CD4-positive, alpha-beta memory T cell (primary cell): ENCODE data around the gene INPP4A. TPM values are rescaled to one million over a fixed set of nuclear protein-coding genes. Genes with fewer than 3 reads are reported as not detected.

ENCODE experiments used
- CTCF ChIA-PET: fragments of 350-600 bp; sonication (Branson Sonifier 250); formaldehyde crosslinking; loops from one replicate; lab custom pipeline; 2021; ENCODE audit warnings: inconsistent platforms; ENCODE audit not compliant: partially characterized antibody; lab: Charles Lee
- POLR2A ChIA-PET: fragments of 350-600 bp; sonication (Branson Sonifier 250); formaldehyde crosslinking; loops from one replicate; lab custom pipeline; 2021; ENCODE audit not compliant: partially characterized antibody; lab: Charles Lee
- DNase-seq, 5 donors: peaks; one replicate each; pipeline versions ENCODE4 v3.0.0 to v3.0.0-alpha.2; 2020 to 2022; ENCODE audit warnings: mixed read lengths in 1 of 5
- H3K27ac ChIP-seq: one replicate; pipeline ENCODE4 v1.7.0; 2013; ENCODE audit warnings: low read depth, low read length
- H3K27me3 ChIP-seq: 2 replicates; pipeline ENCODE4 v1.7.0; 2013; ENCODE audit warnings: mild to moderate bottlenecking, low read length, moderate library complexity; ENCODE audit not compliant: insufficient read depth
- H3K36me3 ChIP-seq: 2 replicates; pipeline ENCODE4 v1.7.0; 2013; ENCODE audit warnings: mild to moderate bottlenecking, low read length, moderate library complexity; ENCODE audit not compliant: insufficient read depth
- H3K4me1 ChIP-seq: 2 replicates; pipeline ENCODE4 v1.7.0; 2013; ENCODE audit warnings: mild to moderate bottlenecking, low read length, moderate library complexity; ENCODE audit not compliant: insufficient read depth
- H3K4me3 ChIP-seq, 2 donors: one replicate each; pipeline ENCODE4 v1.7.0; 2013; ENCODE audit warnings: low read length in 2 of 2, mild to moderate bottlenecking in 1 of 2
- H3K9me3 ChIP-seq, 2 donors: one replicate each; pipeline ENCODE4 v1.7.0; 2013; ENCODE audit warnings: low read length in 2 of 2, control low read depth in 1 of 2; ENCODE audit not compliant: control insufficient read depth in 1 of 2
- H3K27ac Mint-ChIP-seq, 7 donors: one replicate each; pipeline ENCODE4 v1.8.0; 2020 to 2021; ENCODE audit warnings: mixed read lengths in 7 of 7, mild to moderate bottlenecking in 6 of 7, inconsistent platforms in 3 of 7, moderate library complexity in 3 of 7
- H3K27me3 Mint-ChIP-seq, 2 donors: one replicate each; pipeline ENCODE4 v1.8.0; 2020 to 2021; ENCODE audit warnings: mixed read lengths in 2 of 2
- H3K36me3 Mint-ChIP-seq, 2 donors: one replicate each; pipeline ENCODE4 v1.8.0; 2020 to 2021; ENCODE audit warnings: mixed read lengths in 2 of 2, inconsistent platforms in 1 of 2, mild to moderate bottlenecking in 1 of 2
- H3K4me1 Mint-ChIP-seq, 4 donors: one replicate each; pipeline ENCODE4 v1.8.0; 2020 to 2021; ENCODE audit warnings: mixed read lengths in 4 of 4, mild to moderate bottlenecking in 1 of 4
- H3K4me3 Mint-ChIP-seq, 8 donors: one replicate each; pipeline ENCODE4 v1.8.0; 2020 to 2021; ENCODE audit warnings: mixed read lengths in 8 of 8, mild to moderate bottlenecking in 7 of 8, moderate library complexity in 6 of 8, inconsistent platforms in 3 of 8
- H3K9me3 Mint-ChIP-seq, 8 donors: one replicate each; pipeline ENCODE4 v1.8.0; 2020 to 2021; ENCODE audit warnings: mixed read lengths in 8 of 8, mild to moderate bottlenecking in 5 of 8, inconsistent platforms in 3 of 8, moderate library complexity in 1 of 8
- intact Hi-C: fragments of 100-400 bp; cut with micrococcal nuclease; formaldehyde crosslinking; loops from one replicate; pipeline ENCODE4 v1.15.1; 2023
- polyA plus RNA-seq, 2 donors: library from polyadenylated mRNA; unstranded; fragments of 300-500 nt; fragmentation: Illumina TruSeq; gene quantifications; one replicate each; pipeline ENCODE4 v1.2.3, GENCODE V29; 2021
- total RNA-seq, 2 experiments: library from RNA; stranded (reverse); gene quantifications; one replicate each; pipeline ENCODE4 v1.2.3, GENCODE V29; 2021

Gene INPP4A
- total and polyA plus RNA-seq, 4 experiments from 2014 or later: 30.5 to 133 (median 91.9) TPM

DNA sequence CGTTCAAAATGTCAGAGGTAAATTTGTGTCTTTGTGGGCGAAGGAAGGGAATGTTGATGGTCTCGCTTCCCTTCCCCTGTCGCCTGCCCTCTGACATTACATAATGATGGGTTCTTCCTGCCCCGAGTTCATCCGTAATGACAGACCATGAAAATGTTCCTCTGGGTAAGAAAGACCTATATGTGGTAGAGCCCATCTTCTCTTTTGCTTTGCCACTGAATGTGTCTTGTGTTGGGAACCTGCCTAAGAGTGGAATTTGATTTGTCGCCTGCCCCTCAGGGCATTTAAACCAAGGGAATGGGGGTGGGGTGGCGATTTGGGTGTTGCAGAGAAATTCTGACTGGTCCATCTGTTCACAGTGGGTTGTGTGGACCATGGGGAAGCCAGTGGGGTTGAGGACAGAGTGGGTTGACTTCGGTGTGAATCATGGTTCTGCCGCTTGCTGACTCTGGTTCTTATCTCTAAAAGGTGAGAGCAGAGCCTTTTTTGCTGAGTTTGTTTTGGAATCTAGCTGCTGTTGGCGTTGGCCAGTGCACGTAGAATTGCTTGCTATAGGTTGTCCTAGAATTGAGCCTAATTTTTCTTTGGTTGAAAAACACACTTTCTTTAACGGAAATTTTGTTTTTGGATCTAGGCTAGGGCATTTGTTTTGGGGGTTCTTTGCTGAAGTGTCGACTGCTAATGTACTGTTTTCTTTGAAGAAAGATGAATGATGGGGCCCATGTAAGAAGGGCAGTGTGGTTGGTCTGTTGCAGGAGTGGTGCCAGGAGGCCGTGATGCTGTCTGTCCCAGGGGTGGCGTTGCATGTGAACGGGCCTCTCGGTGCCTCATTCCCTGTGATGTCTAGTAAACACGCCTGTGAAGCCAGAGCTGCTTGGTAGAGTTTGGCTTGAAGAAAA lies 1.3 kb downstream of the INPP4A start:
- ChIA-PET POLR2A (interaction anchor here (0.6 to 13.7 kb wide), 16 partner anchors 11 to 81 kb away, joined by 3 to 338 read pairs (median 4); no protein-coding TSS in a partner anchor), CTCF (interaction anchor here (1.0 to 3.5 kb wide), 20 partner anchors 10 to 123 kb away, joined by 3 to 45 read pairs (median 5); no protein-coding TSS in a partner anchor)
- peak overlapping the region; percentile 84 to 88 for H3K4me3 ChIP-seq
- H3K27me3 ChIP-seq: no peaks in the 10 kb centered on the region
- DNase-seq: peak in 2 of 5 donors; percentile 31 to 57
- H3K4me3 Mint-ChIP-seq: peak overlapping the region; percentile 92 to 99 (median 98)
- no peaks in the 10 kb centered on the region for H3K9me3 ChIP-seq
- no peaks in the 10 kb centered on the region for H3K27me3 Mint-ChIP-seq
- H3K9me3 Mint-ChIP-seq: peaks cover 0 to 2% (median 0%) of the 10 kb centered on the region in 8 donors
- no peaks in the 10 kb centered on the region for H3K36me3 ChIP-seq
- H3K27ac Mint-ChIP-seq: peak overlapping the region; percentile 92 to 99 (median 96)
- peaks cover 57% of the 10 kb centered on the region for H3K4me1 ChIP-seq
- H3K36me3 Mint-ChIP-seq: peaks cover 0 to 13% of the 10 kb centered on the region in 2 donors
- H3K4me1 Mint-ChIP-seq: peaks cover 27 to 62% (median 51%) of the 10 kb centered on the region in 4 donors
- intact Hi-C loops: loop anchor here (1.0 to 5.0 kb wide), 4 partner anchors 9 to 281 kb away; no protein-coding TSS in a partner anchor
- peak overlapping the region; percentile 78 for H3K27ac ChIP-seq

DNA sequence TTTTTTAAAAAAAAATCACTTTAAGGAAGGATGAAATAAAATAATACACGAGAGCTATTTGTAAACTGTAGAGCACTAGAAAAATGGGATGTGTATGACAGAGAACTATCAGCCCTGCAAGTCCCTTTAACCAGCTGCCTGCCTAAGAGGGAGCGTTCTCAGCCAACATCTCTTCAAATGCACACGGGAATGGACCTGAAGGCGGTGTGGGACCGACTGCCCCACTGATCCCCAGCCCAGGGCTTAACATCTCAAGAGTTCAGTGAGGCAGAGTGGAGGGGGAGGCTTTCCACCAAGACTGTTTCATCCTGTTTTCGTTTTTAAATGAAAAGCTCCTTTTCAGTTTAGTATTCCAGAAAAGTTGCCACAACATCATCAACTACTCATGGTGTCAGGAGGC lies 2.2 kb downstream of the INPP4A start:
- no peak for DNase-seq
- Mint-ChIP-seq H3K36me3 (peaks cover 0 to 13% of the 10 kb centered on the region in 2 donors), H3K27ac (peak overlapping the region; percentile 92 to 99 (median 96)), H3K4me3 (peak overlapping the region; percentile 92 to 99 (median 98)), H3K9me3 (peaks cover 0 to 2% (median 0%) of the 10 kb centered on the region in 8 donors), H3K4me1 (peaks cover 35 to 71% (median 60%) of the 10 kb centered on the region in 4 donors), H3K27me3 (no peaks in the 10 kb centered on the region)
- CTCF ChIA-PET: interaction anchor here (0.8 to 3.5 kb wide), 21 partner anchors 9 to 202 kb away, joined by 3 to 45 read pairs (median 5); no protein-coding TSS in a partner anchor
- Histone ChIP-seq H3K27ac (peak overlapping the region; percentile 78), H3K36me3 (no peaks in the 10 kb centered on the region), H3K4me3 (peak overlapping the region; percentile 84 to 88), H3K4me1 (peaks cover 66% of the 10 kb centered on the region), H3K9me3 (no peaks in the 10 kb centered on the region), H3K27me3 (no peaks in the 10 kb centered on the region)
- POLR2A ChIA-PET: interaction anchor here (0.6 to 13.7 kb wide), 16 partner anchors 10 to 80 kb away, joined by 3 to 338 read pairs (median 5); no protein-coding TSS in a partner anchor
- intact Hi-C loops: loop anchor here (1.0 to 5.0 kb wide), 2 partner anchors 8 to 280 kb away; no protein-coding TSS in a partner anchor

DNA sequence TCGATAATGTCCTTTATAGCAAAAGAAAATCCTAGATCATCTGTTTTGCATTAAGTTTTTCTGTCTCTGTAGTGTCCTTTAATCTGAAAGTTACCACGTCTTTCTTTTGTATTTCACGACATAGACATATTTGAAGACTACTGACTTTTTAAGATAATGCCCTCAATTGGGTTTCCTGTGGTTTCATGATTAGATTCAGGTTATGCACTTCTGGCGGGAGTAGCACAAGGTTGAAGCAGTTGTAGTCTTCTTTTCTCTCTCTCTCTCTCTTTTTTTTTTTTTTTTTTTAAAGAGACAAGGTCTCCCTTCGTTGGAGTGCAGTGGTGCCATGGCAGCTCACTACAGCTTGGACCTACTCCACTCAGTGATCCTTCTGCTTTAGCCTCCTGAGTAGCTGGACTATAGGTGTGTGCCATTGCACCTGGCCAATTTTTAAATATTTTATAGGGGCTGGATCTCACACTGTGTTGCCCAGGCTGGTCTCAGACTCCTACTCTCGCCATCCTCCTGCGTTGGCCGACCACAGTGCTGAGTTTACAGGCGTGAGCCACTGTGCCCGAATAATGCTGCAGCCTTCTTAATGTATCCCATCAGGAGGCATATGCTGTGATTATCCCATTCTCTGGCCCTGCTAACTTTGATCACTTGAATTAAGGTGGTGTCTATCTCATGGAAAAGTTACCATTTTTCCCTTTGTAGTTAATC lies 3.9 kb downstream of the INPP4A start:
- Mint-ChIP-seq H3K4me3 (peak overlapping the region; percentile 81 to 99 (median 96)), H3K27me3 (no peaks in the 10 kb centered on the region)
- H3K27ac ChIP-seq: peak overlapping the region; percentile 37

DNA sequence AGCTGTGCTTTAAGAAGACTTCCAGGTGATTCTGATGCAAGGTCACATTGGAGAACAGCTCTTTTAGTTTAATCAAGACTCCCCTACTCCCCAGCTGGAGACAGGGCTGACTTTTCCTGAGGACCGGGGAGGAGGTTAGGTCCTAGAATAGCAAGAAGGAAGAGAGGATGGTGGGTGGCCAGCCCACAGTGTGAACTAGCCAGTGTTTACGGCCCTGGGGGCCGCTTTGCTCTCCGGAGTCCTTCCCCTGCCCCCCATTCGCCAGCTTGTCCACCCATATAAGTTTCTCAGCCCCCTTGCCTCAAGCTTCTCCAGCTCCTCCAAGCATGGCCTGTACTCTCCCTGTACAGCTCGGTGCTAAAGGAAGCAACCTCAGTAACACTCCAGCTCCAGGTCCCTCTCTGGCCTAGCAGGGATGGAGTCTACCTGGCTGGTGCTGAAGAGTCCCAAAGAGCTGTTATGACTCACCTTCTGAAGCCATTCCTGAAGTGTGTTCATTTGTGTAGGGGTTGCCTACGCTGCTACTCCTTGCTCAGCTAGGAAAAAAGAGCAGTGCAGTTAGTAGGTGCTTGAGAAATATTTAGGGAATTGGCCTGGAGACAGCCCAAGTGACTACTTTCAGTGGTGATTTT lies 7.9 kb downstream of the INPP4A start:
- Histone ChIP-seq H3K36me3 (no peaks in the 10 kb centered on the region), H3K9me3 (no peaks in the 10 kb centered on the region), H3K27me3 (no peaks in the 10 kb centered on the region), H3K27ac (peak overlapping the region; percentile 20), H3K4me1 (peaks cover 99% of the 10 kb centered on the region), H3K4me3 (no peak overlapping the region)
- Mint-ChIP-seq H3K36me3 (peaks cover 3 to 15% of the 10 kb centered on the region in 2 donors), H3K4me3 (peak overlapping the region; percentile 42 to 84 (median 64)), H3K4me1 (peaks cover 70 to 100% (median 89%) of the 10 kb centered on the region in 4 donors), H3K27ac (peak overlapping the region; percentile 65 to 94 (median 89)), H3K27me3 (no peaks in the 10 kb centered on the region), H3K9me3 (peaks cover 0 to 2% (median 0%) of the 10 kb centered on the region in 8 donors)
- DNase-seq: no peak
- CTCF ChIA-PET: interaction anchor here (1.2 to 7.0 kb wide), 6 partner anchors 12 to 318 kb away, joined by 3 to 43 read pairs (median 5); no protein-coding TSS in a partner anchor
- POLR2A ChIA-PET: interaction anchor here (0.6 to 20.9 kb wide), 5 partner anchors 12 to 41 kb away, joined by 3 to 338 read pairs (median 9); no protein-coding TSS in a partner anchor
- intact Hi-C loops: no loop called here

More for the DNA sequence above, 3.9 kb downstream of the INPP4A start:
- Mint-ChIP-seq H3K9me3 (peaks cover 0 to 2% (median 0%) of the 10 kb centered on the region in 8 donors), H3K4me1 (peaks cover 52 to 88% (median 77%) of the 10 kb centered on the region in 4 donors), H3K27ac (peak overlapping the region; percentile 91 to 99 (median 95)), H3K36me3 (peaks cover 0 to 16% of the 10 kb centered on the region in 2 donors)
- intact Hi-C loops: loop anchor here (1.0 to 5.0 kb wide), 2 partner anchors 17 to 279 kb away; no protein-coding TSS in a partner anchor
- H3K36me3 ChIP-seq: no peaks in the 10 kb centered on the region
- no peaks in the 10 kb centered on the region for H3K27me3 ChIP-seq
- peak overlapping the region; percentile 7 to 41 for H3K4me3 ChIP-seq
- POLR2A ChIA-PET: interaction anchor here (0.9 to 13.7 kb wide), 3 partner anchors 8 to 15 kb away, joined by 3 to 338 read pairs (median 4); no protein-coding TSS in a partner anchor
- no peaks in the 10 kb centered on the region for H3K9me3 ChIP-seq
- peak; percentile 78 to 89 (median 85) for DNase-seq
- peaks cover 84% of the 10 kb centered on the region for H3K4me1 ChIP-seq
- CTCF ChIA-PET: interaction anchor here (1.0 to 4.9 kb wide), 6 partner anchors 9 to 39 kb away, joined by 3 to 36 read pairs (median 10); no protein-coding TSS in a partner anchor

DNA sequence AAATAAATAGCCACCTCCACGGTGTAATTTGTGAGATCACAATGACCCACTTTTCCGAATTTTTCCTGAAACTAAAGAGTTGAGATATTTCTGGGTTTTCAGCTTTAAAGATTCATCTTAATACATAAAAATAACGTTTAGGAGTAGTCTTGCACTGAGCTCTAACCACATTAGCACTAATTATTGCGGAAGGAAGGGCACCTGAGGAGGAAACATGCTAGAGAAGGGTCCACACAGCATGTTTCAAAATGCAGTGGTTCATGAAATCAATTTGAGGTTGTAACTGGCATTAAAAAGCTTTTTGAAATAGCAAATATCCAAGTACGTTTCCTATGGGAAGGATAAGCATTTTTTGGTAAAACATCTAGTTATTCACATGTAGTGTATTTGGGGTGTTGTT lies 8.4 kb downstream of the INPP4A start:
- H3K9me3 Mint-ChIP-seq: peaks cover 0 to 2% (median 0%) of the 10 kb centered on the region in 8 donors
- H3K27ac Mint-ChIP-seq: peak overlapping the region; percentile 85 to 95 (median 91)
- intact Hi-C loops: no loop called here
- peaks cover 73 to 100% (median 90%) of the 10 kb centered on the region in 4 donors for H3K4me1 Mint-ChIP-seq
- DNase-seq: no peak
- ChIA-PET POLR2A (interaction anchor here (0.6 to 20.9 kb wide), 5 partner anchors 11 to 40 kb away, joined by 3 to 338 read pairs (median 9); no protein-coding TSS in a partner anchor), CTCF (interaction anchor here (1.2 to 7.0 kb wide), 6 partner anchors 11 to 318 kb away, joined by 3 to 43 read pairs (median 5); no protein-coding TSS in a partner anchor)
- no peaks in the 10 kb centered on the region for H3K9me3 ChIP-seq
- H3K4me1 ChIP-seq: peaks cover 99% of the 10 kb centered on the region
- peaks cover 3 to 17% of the 10 kb centered on the region in 2 donors for H3K36me3 Mint-ChIP-seq
- peak overlapping the region; percentile 8 for H3K27ac ChIP-seq
- no peaks in the 10 kb centered on the region for H3K27me3 ChIP-seq
- H3K4me3 Mint-ChIP-seq: peak overlapping the region; percentile 52 to 84 (median 64)
- no peaks in the 10 kb centered on the region for H3K36me3 ChIP-seq
- no peaks in the 10 kb centered on the region for H3K27me3 Mint-ChIP-seq
- H3K4me3 ChIP-seq: no peak overlapping the region

DNA sequence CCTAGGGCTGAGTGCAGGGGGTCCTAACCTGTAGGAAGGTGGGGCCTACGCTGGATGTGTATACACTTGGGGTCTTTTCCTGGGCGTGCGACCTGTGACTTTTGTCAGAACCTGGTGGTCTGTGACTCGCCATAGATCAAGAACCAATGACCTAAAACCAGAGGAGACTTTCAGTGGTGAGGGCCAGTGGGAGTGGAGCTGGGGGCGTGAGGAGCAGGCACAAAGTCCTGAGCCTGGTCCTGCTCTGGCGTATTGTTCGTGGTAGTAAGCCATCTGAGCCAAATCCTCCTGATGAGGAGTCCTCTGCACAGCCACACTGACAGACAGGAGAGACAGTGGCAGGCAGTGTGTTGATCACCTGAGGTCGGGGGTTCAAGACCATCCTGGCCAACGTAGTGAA lies 8.9 kb downstream of the INPP4A start:
- Histone ChIP-seq H3K36me3 (no peaks in the 10 kb centered on the region), H3K27me3 (no peaks in the 10 kb centered on the region), H3K27ac (peak overlapping the region; percentile 8), H3K4me1 (peaks cover 99% of the 10 kb centered on the region), H3K4me3 (no peak overlapping the region), H3K9me3 (no peaks in the 10 kb centered on the region)
- Mint-ChIP-seq H3K9me3 (peaks cover 0 to 2% (median 0%) of the 10 kb centered on the region in 8 donors), H3K27ac (peak overlapping the region; percentile 85 to 95 (median 91)), H3K4me1 (peaks cover 76 to 100% (median 92%) of the 10 kb centered on the region in 4 donors), H3K36me3 (peaks cover 8 to 21% of the 10 kb centered on the region in 2 donors), H3K4me3 (peak overlapping the region in 7 of 8 donors; percentile 57 to 84 (median 65)), H3K27me3 (no peaks in the 10 kb centered on the region)
- POLR2A ChIA-PET: interaction anchor here (3.0 to 20.9 kb wide), 3 partner anchors 10 to 28 kb away, joined by 9 to 338 read pairs (median 327); no protein-coding TSS in a partner anchor
- no peak for DNase-seq
- intact Hi-C loops: no loop called here
- CTCF ChIA-PET: interaction anchor here (1.2 to 7.0 kb wide), 5 partner anchors 11 to 317 kb away, joined by 3 to 43 read pairs (median 7); no protein-coding TSS in a partner anchor
